ENCODE measurements around the gene DNASE2B. TPM values are rescaled to one million over a fixed set of nuclear protein-coding genes. Genes with fewer than 3 reads are reported as not detected.

The DNASE2B gene
- polyA plus RNA-seq, 2 of the 4 experiments (the other 2 are of a cell fraction), result not detected

- DNase-seq (ENCODE audit: low read depth in 1 of 2, low spot score in 1 of 2) (no peak), FAIRE-seq (no peak), ATAC-seq (no peak)
- ChIA-PET CTCF (interaction anchor here (0.9 to 5.2 kb wide), 10 partner anchors 19 to 505 kb away, joined by 3 to 36 read pairs (median 3); no protein-coding TSS in a partner anchor), POLR2A (no interaction called here)
- H3K27ac ChIP-seq, result no peak overlapping the region
- H3K9me3 ChIP-seq, result peaks cover 5% of the 10 kb centered on the region; the same call in 2 of the 3 replicates
- peaks cover 6% of the 10 kb centered on the region; the same call in 2 of the 3 replicates for H3K4me1 ChIP-seq
- no peak for TF ChIP-seq HEYL (CRISPR knock-in tag; IDR thresholded peaks at IDR 0.05)
- no peak for TF ChIP-seq RCOR1 (IDR thresholded peaks at IDR 0.05; ENCODE audit: low read depth, low read length)
- no peak for TF ChIP-seq RNF2 (IDR thresholded peaks at IDR 0.05; ENCODE audit: borderline replicate concordance, low read depth)
- no peak for TF ChIP-seq HOXA7 (CRISPR knock-in tag; IDR thresholded peaks at IDR 0.05)
- no peak for TF ChIP-seq NPAS2 (CRISPR knock-in tag; IDR thresholded peaks at IDR 0.05; ENCODE audit: borderline replicate concordance)
- no peak for TF ChIP-seq NFE2L2 (conservative IDR thresholded peaks at IDR 0.05; ENCODE audit: low read length)
- TF ChIP-seq MYC (IDR thresholded peaks at IDR 0.05; ENCODE audit: borderline replicate concordance, low read length), result no peak
- TF ChIP-seq HOXB5 (CRISPR knock-in tag; IDR thresholded peaks at IDR 0.05), result no peak
- no peak for TF ChIP-seq CTCF (IDR thresholded peaks at IDR 0.05)
- TF ChIP-seq ESRRA (IDR thresholded peaks at IDR 0.05; ENCODE audit: borderline replicate concordance, low read length), result no peak
- TF ChIP-seq CEBPB (IDR thresholded peaks at IDR 0.05), result no peak
- no peak for TF ChIP-seq MAX (IDR thresholded peaks at IDR 0.05)
- no peak for TF ChIP-seq TP53 (CRISPR knock-in tag; IDR thresholded peaks at IDR 0.05)
- TF ChIP-seq ZNF302 (CRISPR knock-in tag; IDR thresholded peaks at IDR 0.05), result no peak
- TF ChIP-seq HMGXB4 (CRISPR knock-in tag; IDR thresholded peaks at IDR 0.05; ENCODE audit: borderline replicate concordance), result no peak
- H3K4me3 ChIP-seq, result no peak overlapping the region
- no peak overlapping the region for H3K4me2 ChIP-seq
- WGBS (ENCODE audit: missing lambda C conversion rate), result 21% methylated on average over 4 of the region's 4 CpGs
These were observed 36.7 kb downstream of the DNASE2B start for GRCh38 chr1:84434801-84435549.

- ChIA-PET CTCF (interaction anchor here (1.0 to 5.2 kb wide), 6 partner anchors 293 to 505 kb away, joined by 3 to 36 read pairs (median 4); partner anchors contain the start of gene PRKACB), POLR2A (no interaction called here)
- H3K9me3 ChIP-seq, result no peaks in the 10 kb centered on the region
- H3K27ac ChIP-seq, result no peak overlapping the region
- 82% methylated on average over 5 of the region's 5 CpGs for WGBS (ENCODE audit: missing lambda C conversion rate)
- H3K4me2 ChIP-seq, result no peak overlapping the region
- no peak overlapping the region for H3K4me3 ChIP-seq
- FAIRE-seq (no peak), ATAC-seq (no peak), DNase-seq (ENCODE audit: low read depth in 1 of 2, low spot score in 1 of 2) (no peak)
- H3K4me1 ChIP-seq, result peaks cover 6% of the 10 kb centered on the region; the same call in 2 of the 3 replicates
- TF ChIP-seq HMGXB4 (CRISPR knock-in tag; IDR thresholded peaks at IDR 0.05; ENCODE audit: borderline replicate concordance) (no peak), PHF8 (IDR thresholded peaks at IDR 0.05; ENCODE audit: borderline replicate concordance, low read depth) (no peak), GATA3 (IDR thresholded peaks at IDR 0.05; ENCODE audit: borderline replicate concordance) (no peak), MAZ (IDR thresholded peaks at IDR 0.05; ENCODE audit: borderline replicate concordance, low read depth, low read length) (no peak)
These were observed 38.8 kb downstream of the DNASE2B start for GRCh38 chr1:84436876-84437655.

Measured in A549 (cell line).